ENCODE results near the gene MED25.

The MED25 gene

DNA sequence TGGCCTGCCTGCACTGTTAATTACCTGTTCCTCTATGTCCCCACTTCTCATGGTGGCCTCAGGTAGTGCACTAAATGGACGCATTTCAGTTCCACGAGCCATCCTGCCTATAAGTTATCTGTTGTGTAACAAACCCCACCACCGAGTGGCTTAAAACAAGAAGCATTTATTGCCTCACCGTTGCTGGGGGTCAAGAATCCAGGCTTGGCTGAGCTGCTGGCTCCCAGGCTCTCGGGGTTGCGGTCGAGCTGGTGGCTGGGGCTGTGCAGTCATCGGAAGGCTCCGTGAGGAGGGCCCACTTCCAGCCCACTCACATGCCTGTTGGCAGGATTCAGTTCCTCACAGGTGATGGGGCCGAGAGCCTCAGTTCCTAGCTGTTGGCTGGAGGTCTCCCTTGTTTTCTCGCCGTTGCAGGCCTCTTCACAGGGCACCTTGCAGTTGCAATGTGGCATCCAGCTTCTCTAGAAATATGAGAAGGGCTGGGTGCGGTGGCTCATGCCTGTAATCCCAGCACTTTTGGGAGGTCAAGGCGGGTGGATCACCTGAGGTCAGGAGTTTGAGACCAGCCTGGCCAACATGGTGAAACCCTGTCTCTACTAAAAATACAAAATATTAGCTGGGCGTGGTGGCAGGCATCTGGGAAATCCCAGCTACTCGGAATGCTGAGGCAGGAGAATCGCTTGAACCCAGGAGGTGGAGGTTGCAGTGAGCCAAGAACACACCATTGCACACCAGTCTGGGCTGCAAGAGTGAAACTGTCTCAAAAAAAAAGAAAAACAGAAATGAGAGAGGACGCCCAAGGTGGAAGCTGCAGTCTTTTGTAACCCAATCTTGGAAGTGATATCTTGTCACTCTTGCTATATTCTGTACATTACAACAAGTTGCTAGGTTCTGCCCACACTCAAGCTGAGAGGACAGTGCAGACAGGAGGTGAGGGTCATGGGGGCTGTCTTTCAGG lies 26.3 kb downstream of the MED25 start:
- DNase-seq (ENCODE audit: low read depth in 2 of 2) = no peak

DNA sequence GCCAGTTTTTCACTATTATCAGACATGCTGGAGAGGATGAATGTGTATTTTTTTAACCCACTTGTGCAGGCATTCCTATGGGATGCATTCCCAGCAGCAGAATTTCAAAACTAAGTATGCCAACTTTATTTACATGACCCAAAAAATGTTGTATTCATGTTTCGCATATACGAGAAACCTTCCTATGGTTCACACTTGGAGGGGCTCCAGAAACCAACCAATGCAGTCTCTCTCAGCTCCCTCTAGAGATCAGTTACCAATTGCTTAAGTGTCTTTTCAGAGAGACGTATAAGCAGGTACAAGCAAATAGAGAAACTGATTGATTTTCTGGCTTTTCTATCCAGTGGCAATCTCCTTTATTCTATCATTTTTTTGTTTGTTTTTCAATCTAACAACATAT lies 27.3 kb downstream of the MED25 start:
- no peak for DNase-seq (ENCODE audit: low read depth in 2 of 2)

DNA sequence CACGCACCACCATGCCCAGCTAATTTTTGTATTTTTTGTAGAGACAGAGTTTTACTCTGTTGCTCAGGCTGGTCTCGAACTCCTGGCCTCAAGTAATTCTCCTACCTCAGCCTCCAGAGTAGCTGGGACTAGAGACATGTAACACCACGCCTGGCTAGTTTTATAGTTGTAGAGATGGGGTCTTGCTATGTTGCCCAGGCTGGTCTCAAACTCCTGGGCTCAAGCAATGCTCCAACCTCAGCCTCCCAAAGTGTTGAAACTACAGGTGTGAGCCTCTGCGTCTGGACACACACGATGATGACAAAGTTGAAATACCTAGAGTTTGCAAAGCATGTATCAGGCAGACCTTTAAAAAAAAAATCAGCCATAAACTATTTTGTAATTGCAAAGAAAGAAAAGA lies 28.3 kb downstream of the MED25 start:
- DNase-seq (ENCODE audit: low read depth in 2 of 2) = no peak

DNA sequence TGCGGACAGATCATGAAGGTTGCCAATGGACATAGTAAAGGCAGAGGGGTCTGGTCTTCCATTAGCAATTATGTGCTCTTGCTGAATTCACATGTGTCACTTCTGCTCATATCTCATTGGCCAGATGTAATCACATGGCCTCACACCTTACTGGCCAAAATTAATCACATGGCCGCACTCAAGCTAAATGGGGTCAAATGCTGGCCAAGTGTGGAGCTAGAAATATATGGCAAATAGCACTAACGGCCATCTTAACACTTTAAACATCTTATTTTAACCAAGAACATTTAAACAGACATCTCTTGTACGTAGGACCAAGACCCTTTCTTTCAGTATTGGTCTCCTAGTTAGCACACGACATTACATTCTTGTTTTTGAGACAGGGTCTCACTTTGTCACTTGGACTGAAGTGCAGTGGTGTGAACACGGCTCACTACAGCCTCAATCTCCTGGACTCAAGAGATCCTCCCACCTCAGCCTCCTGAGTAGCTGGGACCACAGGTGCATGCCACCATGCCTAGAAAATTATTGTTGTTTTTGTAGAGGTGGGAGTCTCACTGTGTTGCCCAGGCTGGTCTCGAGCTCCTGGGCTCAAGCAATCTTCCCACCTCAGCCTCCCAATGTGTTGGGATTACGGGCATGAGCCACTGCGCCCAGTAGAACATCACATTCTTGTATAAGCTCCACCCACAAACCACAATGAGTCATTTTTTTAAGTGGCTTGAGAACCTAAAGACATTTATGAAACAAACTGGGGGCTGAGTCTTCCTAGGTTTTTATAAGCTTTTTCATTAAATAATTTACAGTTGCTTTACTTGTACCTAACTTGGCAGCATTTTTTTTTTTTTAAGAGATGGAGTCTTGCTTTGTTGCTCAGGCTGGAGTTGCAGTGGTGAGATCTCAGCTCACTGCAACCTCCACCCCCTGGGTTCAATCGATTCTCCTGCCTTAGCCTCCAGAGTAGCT lies 29.9 kb downstream of the MED25 start:
- no peak for DNase-seq (ENCODE audit: low read depth in 2 of 2)

DNA sequence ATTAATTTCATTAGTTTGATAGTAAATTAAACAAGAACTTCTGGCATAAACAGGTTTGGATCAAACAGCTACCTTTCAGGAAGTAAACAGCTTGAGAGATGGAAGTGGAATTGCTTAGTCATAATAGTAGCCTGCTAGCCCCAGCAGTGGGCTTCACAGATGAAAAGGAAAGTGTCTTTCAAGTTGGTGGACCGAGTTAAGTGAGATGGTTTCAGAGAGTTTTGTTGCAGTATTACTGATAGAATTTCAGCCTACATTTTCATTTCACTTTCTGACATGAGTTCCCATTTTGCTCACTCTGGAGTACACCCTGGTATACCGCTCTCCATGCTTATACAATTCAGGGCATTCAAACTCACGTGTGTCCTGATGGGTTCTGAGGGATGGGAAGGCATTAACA lies 30.8 kb downstream of the MED25 start:
- DNase-seq (ENCODE audit: low read depth in 2 of 2) = no peak

DNA sequence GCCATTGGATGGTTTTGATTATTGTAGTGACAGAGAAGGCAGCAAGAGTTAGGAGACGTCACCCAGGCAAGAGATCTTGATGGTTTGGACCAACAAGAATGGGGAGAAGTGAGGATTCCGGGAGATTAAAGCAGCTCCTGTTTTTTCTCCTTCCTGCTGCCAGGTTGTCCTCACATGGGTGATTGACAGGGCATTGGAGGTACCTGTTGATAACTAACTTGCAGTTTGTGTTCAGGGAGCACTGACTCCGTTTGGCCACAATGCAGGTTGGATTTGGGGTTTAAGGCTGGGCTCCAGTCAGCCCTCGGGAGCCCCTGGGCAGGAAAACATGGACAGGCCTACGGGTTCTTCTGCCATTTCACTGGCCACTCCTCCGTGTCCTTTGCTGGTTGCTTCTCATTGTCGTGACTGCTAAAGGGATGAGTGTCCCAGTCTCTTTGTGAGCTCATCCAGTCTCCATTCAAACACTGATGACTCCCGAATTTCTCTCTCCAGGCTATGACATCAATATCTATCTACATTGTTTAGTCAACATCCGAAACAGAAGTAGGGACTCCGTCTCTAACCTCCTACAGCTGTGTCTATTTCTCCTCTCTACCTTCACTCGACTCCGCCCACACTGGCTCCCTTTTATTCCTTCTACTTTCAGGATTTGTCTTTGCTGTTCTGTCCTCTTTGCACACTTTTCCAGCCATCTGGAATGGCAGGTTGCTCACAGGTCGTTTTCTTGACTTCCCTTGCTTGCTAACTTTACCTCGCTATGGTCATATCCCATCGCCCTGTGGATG lies 31.5 kb downstream of the MED25 start:
- DNase-seq (ENCODE audit: low read depth in 2 of 2) = no peak

DNA sequence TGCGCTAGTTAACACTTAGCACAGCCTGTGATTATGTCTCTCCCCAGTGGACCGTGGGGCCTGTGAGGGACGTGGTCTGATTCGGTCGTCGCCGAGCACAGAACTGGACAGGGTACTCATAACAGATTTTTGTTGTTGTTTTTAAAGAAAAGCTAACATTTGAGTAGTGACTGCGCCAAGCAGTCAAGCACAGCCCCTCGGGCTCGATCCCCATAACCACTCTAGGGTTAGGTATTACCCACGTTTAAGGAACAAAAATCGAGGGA lies 32.1 kb downstream of the MED25 start:
- no peak for DNase-seq (ENCODE audit: low read depth in 2 of 2)

DNA sequence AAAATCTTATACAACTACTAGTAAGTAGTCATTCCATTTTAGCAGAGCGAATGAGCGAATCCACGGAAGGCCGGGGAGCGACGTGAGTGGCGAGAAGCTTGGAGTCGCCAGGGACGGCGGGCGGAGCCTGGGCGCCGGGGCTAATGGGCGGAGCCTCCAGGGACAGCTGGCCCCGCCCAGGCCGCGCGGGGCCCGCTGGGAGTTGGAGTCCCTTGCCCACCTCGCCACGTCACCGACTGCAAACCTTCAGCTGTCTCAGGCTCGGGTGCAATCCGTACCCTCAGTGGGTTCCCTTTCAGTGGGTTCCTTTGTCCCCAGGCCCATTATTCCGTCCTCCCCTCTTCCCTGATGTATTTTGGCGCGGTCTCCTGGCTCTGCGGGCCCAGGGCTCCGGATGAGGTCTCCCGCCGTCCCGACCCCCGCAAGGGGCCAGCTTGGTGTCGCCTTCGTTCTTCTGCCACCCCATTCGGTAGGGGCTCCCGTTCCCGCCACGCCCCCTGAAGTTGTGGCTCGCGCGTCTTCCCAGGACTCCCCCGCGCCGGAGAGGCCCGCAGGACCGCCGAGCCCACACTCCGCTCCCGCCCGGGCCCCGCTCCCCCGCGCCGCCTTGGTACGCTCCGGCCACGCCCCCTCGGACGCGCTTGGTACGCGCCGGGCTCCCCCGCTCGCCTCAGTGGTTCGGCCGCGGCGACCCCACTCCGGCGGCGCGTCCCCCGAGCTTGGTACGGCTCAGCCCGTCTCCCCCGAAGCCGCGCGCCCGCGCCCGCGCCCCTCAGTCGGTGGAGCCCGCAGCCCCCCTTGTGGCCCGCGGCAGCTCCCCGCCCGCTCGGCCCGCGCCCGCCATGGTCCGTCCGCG lies 32.6 kb downstream of the MED25 start, which contains the start of gene PTOV1:
PTOV1 (plus strand) TSS at position 673 of the 856 bp plus-strand sequence.
- peak; percentile 76 to 81 for DNase-seq (ENCODE audit: low read depth in 2 of 2)

DNA sequence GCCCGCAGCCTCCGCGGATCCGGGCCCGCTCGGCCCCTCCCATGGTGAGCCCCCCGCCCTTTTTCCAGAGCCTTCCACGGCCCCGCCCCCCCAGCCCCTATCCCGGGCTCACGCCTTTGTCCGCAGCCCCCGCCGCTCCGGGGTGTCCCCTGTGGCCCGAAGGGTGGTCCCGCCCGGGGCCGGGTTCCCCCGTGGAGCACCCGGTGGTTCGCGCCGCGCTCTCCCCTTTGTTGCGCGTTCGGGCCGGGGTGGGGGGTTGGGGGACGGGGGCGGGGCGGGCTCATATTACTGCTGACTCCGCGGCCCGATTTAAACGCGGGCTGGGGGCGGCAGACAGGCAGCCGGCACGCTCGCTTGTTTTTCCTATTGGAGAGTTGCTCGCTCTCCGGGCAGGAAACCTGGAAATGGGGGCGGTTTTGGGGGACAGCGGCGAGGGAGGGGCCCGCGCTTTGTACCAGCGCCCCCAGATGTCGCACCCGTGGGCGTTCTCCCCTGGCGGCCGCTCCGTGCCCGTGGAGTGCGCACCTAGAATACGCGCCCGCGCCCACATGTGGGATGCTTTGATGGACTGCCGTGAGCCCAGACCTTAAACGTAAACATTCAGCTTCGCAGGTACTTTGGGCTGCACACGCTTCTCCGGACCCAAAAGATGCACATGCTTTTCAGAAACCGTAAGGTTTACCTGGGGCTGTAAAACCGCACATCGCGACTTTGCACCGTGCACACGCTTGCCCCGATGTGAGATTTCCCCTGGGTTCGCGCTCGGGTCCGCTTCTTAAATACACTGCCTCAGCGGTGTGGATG lies 33.6 kb downstream of the MED25 start:
- DNase-seq (ENCODE audit: low read depth in 2 of 2) = no peak

DNA sequence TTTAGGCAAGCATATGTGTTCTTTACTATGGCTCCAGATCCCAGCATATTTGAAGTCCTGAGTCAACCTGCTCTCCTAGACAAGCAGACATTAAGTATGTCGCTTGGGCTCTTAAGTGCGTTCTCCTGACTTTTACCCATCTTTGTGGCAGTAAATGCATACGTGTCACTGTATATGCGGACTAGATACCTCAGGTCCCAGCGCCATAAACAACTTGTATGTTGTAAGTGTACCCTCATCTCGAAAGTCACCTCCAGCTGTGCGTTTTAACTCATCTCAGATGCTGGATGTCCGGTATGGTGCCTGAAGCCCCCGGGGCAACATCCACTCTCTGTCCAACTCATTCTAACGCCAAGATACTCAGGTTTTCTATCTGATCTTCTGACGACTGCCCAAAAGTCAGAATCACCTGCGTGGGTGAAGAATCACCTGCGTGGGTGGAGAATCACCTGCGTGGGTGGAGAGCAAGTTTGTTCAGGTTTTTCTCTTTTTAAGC lies 34.6 kb downstream of the MED25 start:
- no peak for DNase-seq (ENCODE audit: low read depth in 2 of 2)

DNA sequence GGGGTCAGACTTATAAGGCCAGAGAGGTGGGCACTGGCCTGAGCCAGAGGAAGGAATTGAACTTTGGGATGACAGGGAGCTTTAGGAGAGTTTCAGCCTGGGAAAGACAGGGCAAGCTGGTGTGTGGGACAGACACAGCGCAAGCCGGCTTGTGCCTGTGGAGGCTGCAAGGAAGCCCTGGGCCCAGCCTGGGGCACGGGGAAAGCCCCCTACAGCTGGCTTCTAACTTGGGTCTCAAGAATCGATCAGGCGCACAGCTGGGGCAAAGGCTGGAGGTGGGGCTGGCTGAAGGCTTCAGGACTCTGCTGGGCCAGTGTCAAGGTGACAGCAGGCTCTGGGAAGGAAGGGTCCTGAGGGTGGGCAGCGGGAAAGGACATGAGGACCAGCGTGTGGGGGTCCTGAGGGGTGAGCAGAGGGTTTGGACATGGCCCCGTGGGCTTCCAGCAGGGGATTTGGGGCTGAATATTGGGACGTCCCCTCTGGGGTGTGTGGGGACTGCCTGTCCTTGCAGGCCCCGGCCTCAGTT lies 35.8 kb downstream of the MED25 start:
- no peak for DNase-seq (ENCODE audit: low read depth in 2 of 2)

DNA sequence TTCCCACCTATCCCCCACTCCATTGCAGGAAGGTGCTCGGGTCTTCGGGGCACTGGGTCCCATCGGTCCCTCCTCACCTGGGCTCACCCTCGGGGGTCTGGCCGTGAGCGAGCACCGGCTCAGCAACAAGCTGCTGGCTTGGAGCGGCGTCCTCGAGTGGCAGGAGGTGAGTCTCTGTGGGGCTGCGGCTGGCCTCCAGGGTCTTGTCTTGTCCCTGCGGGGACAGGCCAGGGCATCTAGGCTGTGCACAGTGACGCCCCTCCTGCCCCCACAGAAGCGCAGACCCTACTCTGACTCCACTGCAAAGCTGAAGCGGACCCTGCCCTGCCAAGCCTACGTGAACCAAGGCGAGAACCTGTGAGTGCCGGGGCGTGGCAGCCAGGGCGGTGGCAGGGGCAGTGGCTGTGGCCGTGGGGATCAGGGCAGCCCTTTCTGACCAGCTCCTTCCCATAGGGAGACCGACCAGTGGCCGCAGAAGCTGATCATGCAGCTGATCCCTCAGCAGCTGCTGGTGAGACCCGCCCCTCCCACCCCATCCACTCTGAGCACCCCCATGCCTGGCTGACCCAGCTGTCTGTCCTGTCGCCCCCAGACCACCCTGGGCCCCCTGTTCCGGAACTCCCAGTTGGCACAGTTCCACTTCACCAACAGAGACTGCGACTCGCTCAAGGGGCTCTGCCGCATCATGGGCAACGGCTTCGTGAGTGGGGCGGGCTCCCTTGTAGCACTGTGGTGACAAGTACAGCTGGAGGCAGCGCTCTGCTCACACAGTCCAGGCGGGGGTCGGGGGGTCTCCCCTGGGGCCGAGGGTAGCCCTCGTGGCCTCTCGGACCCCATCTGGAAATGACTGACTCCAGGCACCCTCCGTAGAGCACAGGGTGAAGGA lies 36.5 kb downstream of the MED25 start:
- no peak for DNase-seq (ENCODE audit: low read depth in 2 of 2)

DNA sequence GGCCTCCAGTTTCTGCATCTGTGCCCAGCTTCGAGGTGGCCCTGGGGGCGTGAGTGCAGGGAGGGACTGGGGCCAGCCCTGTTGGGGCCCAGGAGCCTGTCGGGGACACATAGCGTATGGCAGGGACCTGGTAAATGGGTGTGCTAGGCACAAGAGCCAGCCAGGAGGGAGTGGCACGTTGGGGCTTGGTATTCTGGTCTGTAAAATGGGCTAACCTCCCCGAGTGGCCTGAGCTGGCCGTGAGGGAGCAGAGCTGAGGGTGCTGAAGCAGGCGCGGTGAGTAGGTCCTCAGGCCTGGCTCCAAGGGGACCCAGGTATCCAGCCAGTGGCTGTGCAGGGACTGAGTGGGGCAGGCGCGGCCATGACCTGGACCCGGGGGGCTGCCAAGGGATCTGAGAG lies 37.2 kb downstream of the MED25 start:
- DNase-seq (ENCODE audit: low read depth in 2 of 2) = no peak

DNA sequence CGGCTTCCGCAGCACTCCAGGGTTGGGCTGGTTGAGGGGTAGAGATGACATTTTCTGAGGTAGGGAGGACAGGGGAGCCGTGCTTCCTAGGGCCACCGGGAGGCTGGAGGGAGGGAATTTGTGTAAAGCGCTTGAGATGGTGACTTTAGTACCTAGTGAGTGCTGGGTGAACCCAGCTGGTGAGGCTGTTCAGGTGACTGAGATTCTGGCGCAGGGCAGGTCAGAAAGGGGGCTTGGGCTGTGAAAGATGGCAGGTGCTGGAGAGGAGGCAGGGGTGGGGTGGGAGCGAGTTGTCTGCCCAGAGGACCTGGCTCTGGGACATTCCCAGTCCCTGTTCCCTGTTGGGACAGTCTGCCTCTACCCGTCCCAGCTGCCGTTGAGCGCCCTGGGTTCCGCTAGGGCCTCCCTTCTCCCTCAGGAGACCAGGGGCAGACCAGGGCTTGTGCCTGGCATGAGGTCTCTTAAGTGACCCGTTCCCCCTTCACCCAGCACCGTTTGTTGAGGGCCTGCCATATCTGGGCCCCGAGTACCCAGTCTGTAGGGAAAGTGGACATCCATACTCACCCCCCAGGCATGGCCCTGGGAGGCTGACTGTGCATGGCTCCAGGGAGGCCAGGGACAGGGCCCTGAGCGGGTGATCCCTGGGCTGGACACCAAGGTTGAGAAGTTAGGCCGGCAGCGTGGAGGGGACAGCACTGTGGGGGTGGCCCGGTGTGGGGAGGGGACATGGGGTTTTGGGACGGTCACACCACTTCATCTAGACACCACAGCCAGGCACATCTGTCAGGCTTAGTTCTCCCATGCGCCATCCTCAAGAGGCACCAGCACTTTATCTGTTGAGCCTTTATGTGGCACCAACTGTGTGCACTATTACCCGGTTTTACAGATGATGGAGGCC lies 37.8 kb downstream of the MED25 start:
- DNase-seq (ENCODE audit: low read depth in 2 of 2) = no peak

DNA sequence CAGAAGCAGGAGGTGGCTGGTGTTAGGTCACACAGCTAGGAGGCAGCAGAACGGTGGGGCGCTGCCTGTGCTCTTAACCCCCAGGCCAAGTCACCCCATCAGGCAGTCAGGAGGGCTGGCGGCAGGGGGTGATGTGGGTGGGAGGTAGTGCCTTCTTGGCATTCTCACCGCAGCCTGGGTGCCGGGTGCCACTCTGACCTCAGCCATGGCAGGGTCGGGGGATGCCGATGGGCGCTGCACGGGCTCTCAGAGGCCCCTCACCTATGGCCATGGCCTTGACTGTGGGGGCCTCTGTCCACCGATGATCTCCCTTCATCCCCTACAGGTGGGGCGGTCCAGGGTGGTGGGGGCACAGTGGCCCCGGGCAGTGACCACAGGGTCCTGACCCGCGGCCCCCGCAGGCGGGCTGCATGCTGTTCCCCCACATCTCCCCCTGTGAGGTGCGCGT lies 38.5 kb downstream of the MED25 start:
- no peak for DNase-seq (ENCODE audit: low read depth in 2 of 2)

DNA sequence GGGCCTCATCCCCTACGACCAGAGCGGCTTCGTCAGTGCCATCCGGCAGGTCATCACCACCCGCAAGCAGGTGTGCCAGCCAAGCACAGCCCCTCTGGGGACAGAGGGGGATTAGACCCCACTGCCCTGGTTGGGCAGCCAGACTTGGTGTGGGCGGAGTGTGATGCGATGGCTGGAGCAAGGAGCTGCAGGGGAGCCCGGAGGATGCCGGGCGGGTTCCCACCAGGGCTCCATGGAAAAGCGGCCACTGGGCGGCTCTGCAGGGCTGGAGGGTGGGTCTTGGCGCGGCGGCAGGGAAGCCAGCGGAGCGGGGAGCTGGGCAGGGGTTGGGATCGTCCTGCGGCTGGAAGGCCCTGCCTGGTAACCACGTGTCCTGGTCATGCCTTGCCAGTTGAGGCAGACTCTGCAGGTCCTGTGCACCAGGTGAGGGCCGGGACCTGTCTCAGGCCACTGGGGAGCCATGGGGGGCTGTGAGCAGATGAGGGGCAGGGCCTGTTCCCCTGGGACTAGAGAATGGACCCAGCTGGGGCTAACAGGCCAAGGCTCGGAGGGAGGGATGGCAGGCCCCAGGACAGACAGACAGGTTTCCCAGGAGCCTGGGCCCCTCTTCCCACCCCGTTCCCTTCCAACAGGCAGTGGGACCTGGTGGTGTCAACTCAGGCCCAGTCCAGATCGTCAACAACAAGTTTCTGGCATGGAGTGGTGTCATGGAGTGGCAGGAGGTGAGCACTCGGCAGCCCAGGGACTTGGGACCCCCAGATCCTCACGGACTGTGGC lies 39.2 kb downstream of the MED25 start:
- DNase-seq (ENCODE audit: low read depth in 2 of 2) = no peak

DNA sequence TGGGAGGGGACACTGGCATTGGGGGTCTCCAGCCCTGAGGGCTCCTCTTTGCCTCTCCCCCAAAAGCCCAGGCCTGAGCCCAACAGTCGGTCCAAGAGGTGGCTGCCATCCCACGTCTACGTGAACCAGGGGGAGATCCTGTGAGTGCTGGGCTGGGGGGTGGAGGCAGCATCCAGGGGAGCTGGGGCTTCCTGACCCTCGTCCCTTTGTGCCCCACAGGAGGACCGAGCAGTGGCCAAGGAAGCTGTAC lies 39.7 kb downstream of the MED25 start:
- DNase-seq (ENCODE audit: low read depth in 2 of 2) = no peak
